HepG2 (cell line): Measurements from ENCODE around the gene FUT4. TPM values are rescaled to one million over a fixed set of nuclear protein-coding genes. Genes with fewer than 3 reads are reported as not detected.

Source experiments
- HDAC1 ChIP-seq: sonication (generic); formaldehyde crosslinking; IDR thresholded peaks from 2 replicates; pipeline ENCODE4 v1.5.1; 2020; ENCODE audit warnings: mild to moderate bottlenecking, missing genetic modification reagents
- JUND ChIP-seq: sonication (generic); formaldehyde crosslinking; IDR thresholded peaks from 2 replicates; pipeline ENCODE4 v1.8.0; 2022; ENCODE audit warnings: mild to moderate bottlenecking, missing genetic modification reagents
- MXD1 ChIP-seq: sonication (generic); formaldehyde crosslinking; IDR thresholded peaks from 2 replicates; pipeline ENCODE4 v1.4.0; 2020; ENCODE audit warnings: mild to moderate bottlenecking, missing genetic modification reagents
- NR1H2 ChIP-seq: sonication (generic); formaldehyde crosslinking; IDR thresholded peaks from 2 replicates; pipeline ENCODE4 v1.8.1; 2022; ENCODE audit warnings: low read depth, missing genetic modification reagents, borderline replicate concordance
- NR2C2 ChIP-seq: sonication (generic); formaldehyde crosslinking; IDR thresholded peaks from 2 replicates; pipeline ENCODE4 v1.4.0; 2020; ENCODE audit warnings: missing genetic modification reagents, mild to moderate bottlenecking, moderate library complexity, borderline replicate concordance
- POGK ChIP-seq: sonication (generic); formaldehyde crosslinking; conservative IDR thresholded peaks from 2 replicates; pipeline ENCODE4 v1.8.0; 2022; ENCODE audit warnings: mild to moderate bottlenecking, moderate library complexity, missing genetic modification reagents
- POLR2G ChIP-seq: fragments of 200-400 bp; formaldehyde crosslinking; IDR thresholded peaks from 2 replicates; pipeline ENCODE4 v1.6.1; 2018; ENCODE audit warnings: mild to moderate bottlenecking, low read depth, low read length, moderate library complexity
- PRDM15 ChIP-seq: sonication (generic); formaldehyde crosslinking; IDR thresholded peaks from 2 replicates; pipeline ENCODE4 v1.4.0; 2020; ENCODE audit warnings: missing genetic modification reagents
- ZFX ChIP-seq: sonication (generic); formaldehyde crosslinking; IDR thresholded peaks from 2 replicates; pipeline ENCODE4 v1.4.0; 2020; ENCODE audit warnings: mild to moderate bottlenecking, low read depth, missing genetic modification reagents, moderate library complexity
- ZGPAT ChIP-seq: IDR thresholded peaks from 2 replicates; pipeline ENCODE4 v1.6.1; 2016; ENCODE audit warnings: mild to moderate bottlenecking
- ZIK1 ChIP-seq: sonication (generic); formaldehyde crosslinking; IDR thresholded peaks from 2 replicates; pipeline ENCODE4 v1.5.0; 2020; ENCODE audit warnings: mild to moderate bottlenecking, low read depth, missing genetic modification reagents, borderline replicate concordance
- ZNF546 ChIP-seq: sonication (generic); formaldehyde crosslinking; conservative IDR thresholded peaks from 2 replicates; pipeline ENCODE4 v1.8.1; 2023; ENCODE audit warnings: mild to moderate bottlenecking, missing genetic modification reagents
- ZNF547 ChIP-seq: sonication (generic); formaldehyde crosslinking; IDR thresholded peaks from 2 replicates; pipeline ENCODE4 v1.5.1; 2020; ENCODE audit warnings: mild to moderate bottlenecking, missing genetic modification reagents
- ZNF556 ChIP-seq: sonication (generic); formaldehyde crosslinking; IDR thresholded peaks from 2 replicates; pipeline ENCODE4 v1.4.0; 2020; ENCODE audit warnings: mild to moderate bottlenecking, missing genetic modification reagents, borderline replicate concordance
- ZNF605 ChIP-seq: sonication (generic); formaldehyde crosslinking; IDR thresholded peaks from 2 replicates; pipeline ENCODE4 v1.8.0; 2022; ENCODE audit warnings: mild to moderate bottlenecking, missing genetic modification reagents
- ZNF619 ChIP-seq: sonication (generic); formaldehyde crosslinking; IDR thresholded peaks from 2 replicates; pipeline ENCODE4 v1.4.0; 2020; ENCODE audit warnings: mild to moderate bottlenecking, missing genetic modification reagents
- ZNF746 ChIP-seq: sonication (generic); formaldehyde crosslinking; IDR thresholded peaks from 2 replicates; pipeline ENCODE4 v1.8.0; 2022; ENCODE audit warnings: mild to moderate bottlenecking, missing genetic modification reagents
- ZNF775 ChIP-seq: sonication (generic); formaldehyde crosslinking; IDR thresholded peaks from 2 replicates; pipeline ENCODE4 v1.4.0; 2020; ENCODE audit warnings: missing genetic modification reagents, mild to moderate bottlenecking, moderate library complexity, borderline replicate concordance
- ZNF776 ChIP-seq: sonication (generic); formaldehyde crosslinking; IDR thresholded peaks from 2 replicates; pipeline ENCODE4 v1.4.0; 2020; ENCODE audit warnings: mild to moderate bottlenecking, missing genetic modification reagents
- ZNF879 ChIP-seq: sonication (generic); formaldehyde crosslinking; IDR thresholded peaks from 2 replicates; pipeline ENCODE4 v1.8.1; 2023; ENCODE audit warnings: missing genetic modification reagents
- polyA plus RNA-seq, 8 experiments: library from polyadenylated mRNA; depleted of rRNA in 3 of 8; stranded (reverse) in 7 of 8; unstranded in 1 of 8; fragments of >200 nt; fragmentation: Illumina TruSeq in 4 of 8; extraction: Trizol in 4 of 8; gene quantifications; 2 replicates each; pipeline versions ENCODE4 v1.2.1 to v1.2.3, GENCODE V29; 2011 to 2016; ENCODE audit warnings: low read depth in 4 of 8, missing spikeins in 1 of 8, mixed read lengths in 1 of 8; ENCODE audit not compliant: insufficient read depth in 1 of 8
- total RNA-seq, 5 experiments: library from RNA; depleted of rRNA; stranded (reverse); fragments of >200 nt; fragmentation: Illumina TruSeq; extraction: Trizol; gene quantifications; 2 replicates each; pipeline ENCODE4 v1.2.3, GENCODE V29; 2016; ENCODE audit warnings: low read depth in 1 of 5

FUT4 gene
- total and polyA plus RNA-seq, 2 of the 13 experiments (the other 11 are each of a cell fraction or from before 2014, with no cell fraction given): 0.28 to 0.60 TPM

- no peak for TF ChIP-seq ZNF547 (CRISPR knock-in tag)
- TF ChIP-seq NR1H2 (CRISPR knock-in tag): 0 out of 2 replicates have a peak, but pooled peaks have one; percentile 37
- no peak for TF ChIP-seq JUND
- peak; percentile 54; the same call in 1 of the 2 replicates for TF ChIP-seq MXD1 (CRISPR knock-in tag)
- peak; percentile 97 for TF ChIP-seq ZFX (CRISPR knock-in tag)
- TF ChIP-seq ZGPAT (CRISPR knock-in tag): peak; percentile 60; the same call in 1 of the 2 replicates
- no peak for TF ChIP-seq ZIK1 (CRISPR knock-in tag)
- no peak for TF ChIP-seq ZNF619 (CRISPR knock-in tag)
- TF ChIP-seq ZNF879 (CRISPR knock-in tag): peak; percentile 24; the same call in 1 of the 2 replicates
- TF ChIP-seq PRDM15 (CRISPR knock-in tag): peak; percentile 69; the same call in 1 of the 2 replicates
- TF ChIP-seq POGK (CRISPR knock-in tag): peak; percentile 55; the same call in 1 of the 2 replicates
- TF ChIP-seq ZNF746 (CRISPR knock-in tag): peak; percentile 76
- TF ChIP-seq ZNF546 (CRISPR knock-in tag): no peak
- TF ChIP-seq HDAC1 (CRISPR knock-in tag): peak; percentile 30; the same call in 1 of the 2 replicates
- TF ChIP-seq POLR2G: peak; percentile 68
- TF ChIP-seq ZNF775 (CRISPR knock-in tag): no peak
- TF ChIP-seq ZNF776 (CRISPR knock-in tag): no peak; the same call in 1 of the 2 replicates
- peak; percentile 69; the same call in 1 of the 2 replicates for TF ChIP-seq ZNF605
- TF ChIP-seq ZNF556: peak; percentile 46; the same call in 1 of the 2 replicates
- TF ChIP-seq NR2C2 (CRISPR knock-in tag): no peak
These were observed at the start of gene FUT4 (continued) for GRCh38 chr11:94543695-94544645.
